ENCODE results near the gene KLK12. TPM values are rescaled to one million over a fixed set of nuclear protein-coding genes. Genes with fewer than 3 reads are reported as not detected.

KLK12 gene
- total RNA-seq, 1 donor, result not detected

GRCh38 chr19:51003316-51003715 lies 31.5 kb downstream of the KLK12 start:
- Histone ChIP-seq H3K27me3 (ENCODE audit: insufficient read depth, low read length) (no peaks in the 10 kb centered on the region), H3K4me3 (ENCODE audit: insufficient read depth, low read length) (no peak overlapping the region)
- TF ChIP-seq CTCF (IDR thresholded peaks at IDR 0.05; ENCODE audit: extremely low read depth, low read depth, low read length), result no peak

GRCh38 chr19:51002542-51003311 lies 32.1 kb downstream of the KLK12 start:
- H3K4me2 ChIP-seq (ENCODE audit: insufficient read depth, low read length), result no peak overlapping the region
- H4K20me1 ChIP-seq (ENCODE audit: insufficient read depth, low read length), result no peaks in the 10 kb centered on the region
- no peak overlapping the region for H3K27ac ChIP-seq (ENCODE audit: low read depth, low read length)
- H3K27me3 ChIP-seq (ENCODE audit: insufficient read depth, low read length), result no peaks in the 10 kb centered on the region
- H2AFZ ChIP-seq (ENCODE audit: low read length), result no peak overlapping the region
- TF ChIP-seq CTCF (IDR thresholded peaks at IDR 0.05; ENCODE audit: extremely low read depth, low read depth, low read length), result no peak
- DNase-seq (ENCODE audit: insufficient read length, low spot score, missing footprints), result peak; percentile 62
- no peaks in the 10 kb centered on the region for H3K4me1 ChIP-seq (ENCODE audit: insufficient read depth, low read length)
- H3K79me2 ChIP-seq (ENCODE audit: insufficient read depth, low read length), result no peaks in the 10 kb centered on the region
- H3K36me3 ChIP-seq (ENCODE audit: insufficient read depth, low read length), result no peaks in the 10 kb centered on the region
- H3K9me3 ChIP-seq (ENCODE audit: low read depth, low read length), result no peaks in the 10 kb centered on the region
- H3K4me3 ChIP-seq (ENCODE audit: insufficient read depth, low read length), result no peak overlapping the region

More at GRCh38 chr19:51003316-51003715, 31.5 kb downstream of the KLK12 start:
- DNase-seq (ENCODE audit: insufficient read length, low spot score, missing footprints), result peak; percentile 73
- H3K4me2 ChIP-seq (ENCODE audit: insufficient read depth, low read length), result no peak overlapping the region
- no peaks in the 10 kb centered on the region for H3K79me2 ChIP-seq (ENCODE audit: insufficient read depth, low read length)
- H3K4me1 ChIP-seq (ENCODE audit: insufficient read depth, low read length), result no peaks in the 10 kb centered on the region
- H3K36me3 ChIP-seq (ENCODE audit: insufficient read depth, low read length), result no peaks in the 10 kb centered on the region
- H3K9me3 ChIP-seq (ENCODE audit: low read depth, low read length), result no peaks in the 10 kb centered on the region
- H2AFZ ChIP-seq (ENCODE audit: low read length), result no peak overlapping the region
- no peaks in the 10 kb centered on the region for H4K20me1 ChIP-seq (ENCODE audit: insufficient read depth, low read length)
- H3K27ac ChIP-seq (ENCODE audit: low read depth, low read length), result no peak overlapping the region

- Histone ChIP-seq H3K27me3 (ENCODE audit: insufficient read depth, low read length) (no peaks in the 10 kb centered on the region), H3K4me2 (ENCODE audit: insufficient read depth, low read length) (no peak overlapping the region), H3K27ac (ENCODE audit: low read depth, low read length) (no peak overlapping the region), H3K4me3 (ENCODE audit: insufficient read depth, low read length) (no peak overlapping the region), H3K4me1 (ENCODE audit: insufficient read depth, low read length) (no peaks in the 10 kb centered on the region), H2AFZ (ENCODE audit: low read length) (no peak overlapping the region), H3K79me2 (ENCODE audit: insufficient read depth, low read length) (no peaks in the 10 kb centered on the region), H4K20me1 (ENCODE audit: insufficient read depth, low read length) (no peaks in the 10 kb centered on the region), H3K9me3 (ENCODE audit: low read depth, low read length) (no peaks in the 10 kb centered on the region), H3K36me3 (ENCODE audit: insufficient read depth, low read length) (no peaks in the 10 kb centered on the region)
- DNase-seq (ENCODE audit: insufficient read length, low spot score, missing footprints), result peak; percentile 53
- TF ChIP-seq CTCF (IDR thresholded peaks at IDR 0.05; ENCODE audit: extremely low read depth, low read depth, low read length), result no peak
Measured at GRCh38 chr19:51002089-51002532, 32.7 kb downstream of the KLK12 start.

- no peak within 1 kb of the TSS for H3K27ac ChIP-seq (ENCODE audit: low read depth, low read length)
- H3K36me3 ChIP-seq (ENCODE audit: insufficient read depth, low read length), result no peaks in the 10 kb centered on the region
- H3K4me1 ChIP-seq (ENCODE audit: insufficient read depth, low read length), result no peaks in the 10 kb centered on the region
- H3K4me2 ChIP-seq (ENCODE audit: insufficient read depth, low read length), result no peak within 1 kb of the TSS
- H4K20me1 ChIP-seq (ENCODE audit: insufficient read depth, low read length), result no peaks in the 10 kb centered on the region
- no peak within 1 kb of the TSS for H3K4me3 ChIP-seq (ENCODE audit: insufficient read depth, low read length)
- DNase-seq (ENCODE audit: insufficient read length, low spot score, missing footprints), result peak; percentile 43
- H2AFZ ChIP-seq (ENCODE audit: low read length), result no peak within 1 kb of the TSS
- TF ChIP-seq CTCF (IDR thresholded peaks at IDR 0.05; ENCODE audit: extremely low read depth, low read depth, low read length), result no peak
- H3K27me3 ChIP-seq (ENCODE audit: insufficient read depth, low read length), result no peaks in the 10 kb centered on the region
- H3K9me3 ChIP-seq (ENCODE audit: low read depth, low read length), result no peaks in the 10 kb centered on the region
- no peaks in the 10 kb centered on the region for H3K79me2 ChIP-seq (ENCODE audit: insufficient read depth, low read length)
Measured at GRCh38 chr19:51001515-51001914, 33.3 kb downstream of the KLK12 start, which contains the start of gene KLK8. Gene KLK8, minus strand, starts transcription at chr19:51001604. Its CDS starts 437 bp downstream, at chr19:51001167.

All from osteoblast (primary cell).